HG03025 (cell line): ENCODE data around the gene FBXO38.

ENCODE experiments used
- ATAC-seq: cut with Tn5 transposase; IDR thresholded peaks from one replicate; pipeline ENCODE4 v1.9.1; 2021; ENCODE audit warnings: mild to moderate bottlenecking, moderate library complexity; ENCODE audit not compliant: unreplicated experiment, low FRiP score

Gene FBXO38

GRCh38 chr5:148383564-148384379 is at the start of gene FBXO38:
FBXO38 (plus strand) TSS chr5:148383958; CDS start chr5:148394777, 10,819 bp downstream.
- peak; percentile 99 for ATAC-seq

- no peak for ATAC-seq
These were observed 48.5 kb upstream of the FBXO38 start, which contains the start of gene SPINK9 for GRCh38 chr5:148335259-148335658. SPINK9 (plus strand) TSS chr5:148335559; CDS start chr5:148335614, 55 bp downstream.

DNA sequence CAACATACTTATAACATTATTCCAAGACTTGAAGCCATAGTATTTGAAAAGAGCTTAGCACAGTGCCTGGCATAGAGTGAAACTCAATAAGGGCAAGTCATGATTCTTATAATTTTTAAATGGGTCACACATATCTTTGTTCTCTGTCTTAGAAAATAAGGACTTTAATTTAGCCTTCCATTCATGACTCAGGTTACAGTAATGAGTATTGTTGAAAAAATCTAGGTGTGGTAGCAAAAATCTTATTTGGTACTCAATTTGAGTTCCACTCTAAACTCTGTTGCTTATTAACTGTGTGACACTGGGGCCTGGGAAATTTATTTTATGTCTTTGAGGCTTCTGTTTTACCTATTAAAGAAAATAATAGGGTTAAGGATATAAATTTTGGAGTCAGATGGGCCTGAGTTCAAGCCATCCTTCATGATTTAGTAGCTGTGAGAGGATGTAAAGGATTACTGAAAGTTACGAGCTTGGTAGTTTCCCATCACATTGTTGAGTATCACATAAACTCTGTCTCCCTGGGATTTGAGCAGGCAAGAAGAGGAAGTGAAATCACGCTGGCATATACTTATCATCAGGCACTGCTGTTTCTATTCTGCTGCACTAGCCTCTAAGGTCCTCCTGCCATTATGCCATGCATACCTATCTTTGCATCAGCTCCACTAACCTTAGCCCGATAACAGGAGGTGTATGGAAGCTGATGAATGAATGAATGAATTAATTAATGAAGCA is 46.9 kb upstream of the FBXO38 start:
- no peak for ATAC-seq

- ATAC-seq = no peak
These were observed 41.2 kb upstream of the FBXO38 start for GRCh38 chr5:148342371-148343045.

GRCh38 chr5:148343046-148343407 is 40.7 kb upstream of the FBXO38 start:
- no peak for ATAC-seq

DNA sequence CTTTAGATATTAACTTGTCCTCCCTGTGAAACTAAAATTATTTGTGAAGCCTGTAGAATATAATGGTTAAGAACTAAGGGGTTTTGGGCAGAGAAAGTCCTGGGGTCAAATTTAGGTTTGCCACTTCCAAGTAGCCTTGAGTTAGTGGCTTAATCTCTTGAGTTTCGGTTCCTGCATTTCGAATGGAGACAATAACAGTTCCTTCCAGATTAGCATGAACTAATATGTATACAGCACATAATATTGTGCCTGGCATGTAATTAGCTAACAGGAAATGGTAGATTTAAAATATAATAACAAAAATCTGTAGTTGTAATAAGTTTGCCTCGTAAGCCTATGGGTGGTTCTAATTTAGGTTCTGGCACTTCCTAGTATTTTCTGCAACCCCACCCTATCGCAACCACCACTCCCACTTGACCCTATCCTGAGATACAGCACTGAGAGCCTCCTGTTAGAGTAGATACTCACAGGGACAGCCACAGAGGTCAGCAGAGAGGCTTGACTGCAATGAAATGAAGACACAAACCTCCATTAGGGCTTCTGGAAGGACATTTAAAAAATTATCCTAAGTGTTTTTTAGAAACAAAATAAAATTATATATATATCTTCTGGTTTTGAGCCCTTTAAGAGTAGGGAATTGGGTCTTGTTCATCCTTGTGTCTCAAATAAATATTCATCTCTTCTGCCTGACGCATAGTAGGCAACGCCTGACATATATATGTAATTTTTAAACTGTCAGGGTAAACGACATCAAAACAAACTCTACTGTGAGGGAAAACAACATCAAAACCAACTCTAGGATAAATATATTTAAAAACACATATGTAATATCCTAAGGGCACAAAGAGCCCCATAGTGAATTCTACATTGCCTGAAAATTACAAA is 39.9 kb upstream of the FBXO38 start:
- no peak for ATAC-seq

GRCh38 chr5:148347706-148348105 is 36.1 kb upstream of the FBXO38 start:
- no peak for ATAC-seq

- ATAC-seq = no peak
These were observed 31.1 kb upstream of the FBXO38 start for GRCh38 chr5:148352696-148353095.

- ATAC-seq = no peak
These were observed 30.1 kb upstream of the FBXO38 start for GRCh38 chr5:148353634-148354033.

GRCh38 chr5:148364343-148364742 is 19.4 kb upstream of the FBXO38 start:
- no peak for ATAC-seq

- no peak for ATAC-seq
These were observed 15.5 kb upstream of the FBXO38 start for GRCh38 chr5:148368299-148368698.

DNA sequence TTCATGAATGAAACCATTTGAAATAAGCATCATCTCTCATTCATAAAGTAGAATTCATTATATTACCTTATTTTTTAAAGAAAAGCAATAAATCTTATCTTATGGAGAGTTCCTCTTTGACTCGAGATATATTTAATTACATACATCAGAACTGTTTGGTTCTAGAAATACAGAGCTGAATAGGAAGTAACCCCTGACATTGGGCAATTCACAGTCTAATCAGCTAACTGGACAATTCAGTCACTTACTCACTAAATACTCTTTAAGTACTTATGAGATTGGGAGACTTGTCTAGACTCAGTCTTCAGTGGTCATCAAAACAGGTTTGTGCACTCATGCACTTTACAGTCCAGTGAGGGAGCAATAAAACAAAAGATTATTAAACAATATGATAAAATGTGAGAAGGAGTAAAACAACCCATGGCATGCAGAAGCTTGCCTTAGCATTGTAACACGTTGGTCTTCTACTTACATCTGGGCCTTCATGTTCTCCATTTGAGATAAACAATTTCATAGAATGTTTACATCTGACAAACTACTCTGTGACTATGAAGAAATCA is 11.5 kb upstream of the FBXO38 start:
- ATAC-seq = no peak

DNA sequence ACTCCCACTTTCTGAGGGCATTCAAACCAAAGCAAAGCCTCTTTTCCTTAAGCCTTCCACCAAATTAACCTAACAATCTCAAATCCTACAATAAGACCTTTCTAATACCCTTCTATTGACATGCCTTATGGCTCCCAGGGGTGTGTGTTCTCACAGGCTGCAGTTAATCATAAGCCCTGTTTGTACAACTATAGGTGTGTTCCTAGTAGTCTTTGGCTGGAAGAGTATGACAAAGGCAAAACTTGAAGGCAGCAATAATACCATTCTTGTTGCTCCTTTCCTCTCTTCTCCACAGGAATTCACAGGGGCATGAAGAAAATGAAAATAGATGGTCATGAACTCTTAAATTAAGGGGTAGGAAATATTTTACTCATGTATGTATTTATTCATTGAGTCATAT is 10.9 kb upstream of the FBXO38 start:
- ATAC-seq = no peak

DNA sequence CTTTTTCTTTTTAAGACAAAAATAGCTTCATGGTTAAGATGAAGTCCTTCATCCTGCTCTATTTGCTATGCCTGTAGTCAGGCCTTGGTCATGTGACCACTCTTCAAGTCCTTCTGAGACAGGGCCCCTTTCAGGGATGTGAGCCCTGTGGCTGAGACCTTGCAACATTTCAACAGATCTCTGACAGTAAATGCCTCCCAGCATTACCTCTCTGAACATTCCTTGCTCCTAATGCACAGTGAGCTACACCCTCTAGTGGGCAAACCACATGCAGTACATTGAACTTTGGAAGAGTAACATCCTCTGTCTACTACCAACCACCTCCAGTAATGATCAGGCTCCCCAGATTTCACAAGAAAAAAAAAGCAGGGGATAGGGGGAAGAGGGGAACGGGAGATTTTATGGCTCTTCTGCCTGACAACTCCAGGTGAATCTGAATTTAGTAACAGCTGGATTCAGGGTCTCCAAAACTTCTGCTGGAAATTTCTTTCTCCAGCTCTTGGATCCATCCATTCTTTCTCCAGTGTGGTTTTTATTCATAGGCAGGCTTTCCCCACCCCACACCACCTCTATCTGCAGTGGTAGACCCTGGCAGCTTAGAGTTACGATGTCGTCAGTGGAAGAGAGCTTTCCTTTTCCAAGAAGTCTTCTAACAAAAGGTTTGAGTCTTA is 8.9 kb upstream of the FBXO38 start:
- peak; percentile 82 for ATAC-seq

GRCh38 chr5:148376198-148376597 is 7.6 kb upstream of the FBXO38 start:
- no peak for ATAC-seq

GRCh38 chr5:148378670-148379069 is 5.1 kb upstream of the FBXO38 start:
- ATAC-seq = no peak

- no peak for ATAC-seq
These were observed 4.4 kb upstream of the FBXO38 start for GRCh38 chr5:148379340-148379739.

DNA sequence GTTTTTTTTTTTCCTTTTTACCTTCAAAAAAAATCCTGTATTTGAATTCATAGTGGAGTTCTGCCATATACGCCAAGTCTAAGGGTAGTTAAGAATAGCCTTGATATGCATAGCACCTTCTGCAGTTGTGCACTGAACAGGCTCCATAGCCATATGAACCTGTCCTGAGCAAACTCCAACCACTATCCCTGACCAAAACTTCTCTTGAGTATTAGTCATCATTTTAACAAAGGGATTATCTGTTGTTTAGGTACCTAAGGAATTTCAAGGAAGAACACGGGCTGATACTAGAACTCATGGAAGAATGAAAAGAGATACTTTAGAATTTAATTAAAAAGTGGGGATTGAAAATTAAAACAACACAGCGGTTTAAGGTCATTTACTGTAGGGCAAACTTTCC is 1.9 kb upstream of the FBXO38 start:
- no peak for ATAC-seq

GRCh38 chr5:148382961-148383360 is 797 bp upstream of the FBXO38 start:
- ATAC-seq = no peak
